ENCODE measurements around the gene RAET1E.
"Not testable (repeated sequence)": the region's sequence is repeated elsewhere in the genome, so short reads cannot be mapped to it uniquely, and the experiment has no call there.

RAET1E gene

GRCh38 chr6:149891864-149892263, 6.0 kb downstream of the RAET1E start:
- H3K18ac ChIP-seq (ENCODE audit: low read length); H4K91ac ChIP-seq (ENCODE audit: low read depth, low read length, poor library complexity); H4K8ac ChIP-seq (ENCODE audit: low read depth, low read length); H3K4me3 ChIP-seq (ENCODE audit: low read length in 2 of 2); H3K9me3 ChIP-seq (replicated peaks in 1 of 2; ENCODE audit: control insufficient read depth in 2 of 2, insufficient read depth in 1 of 2, low read depth in 1 of 2, low read length in 2 of 2); H2AFZ ChIP-seq (ENCODE audit: low read length); H3K23ac ChIP-seq (ENCODE audit: low read depth, low read length, poor library complexity); H2BK15ac ChIP-seq (ENCODE audit: low read length); H3K27ac ChIP-seq (replicated peaks; ENCODE audit: low read length); H3K4ac ChIP-seq (ENCODE audit: low read length); H2BK12ac ChIP-seq (ENCODE audit: low read length); H2AK5ac ChIP-seq (ENCODE audit: low read depth, low read length); H2BK5ac ChIP-seq (ENCODE audit: low read length); H3K79me1 ChIP-seq (ENCODE audit: low read depth, low read length); H2BK120ac ChIP-seq (ENCODE audit: low read depth, low read length); DNase-seq (ENCODE audit: low spot score); H3K4me2 ChIP-seq (ENCODE audit: insufficient read depth, low read length, poor library complexity, severe bottlenecking); H3K4me1 ChIP-seq (ENCODE audit: control insufficient read depth in 2 of 2, insufficient read depth in 1 of 2, low read depth in 1 of 2, low read length in 2 of 2); H3K14ac ChIP-seq (ENCODE audit: low read length); H3K9ac ChIP-seq (ENCODE audit: low read depth, low read length, poor library complexity); H3K27me3 ChIP-seq (ENCODE audit: control insufficient read depth in 3 of 3, insufficient read depth in 3 of 3, low read depth in 1 of 3, low read length in 3 of 3); H3K36me3 ChIP-seq (replicated peaks in 1 of 2; ENCODE audit: control insufficient read depth in 2 of 2, insufficient read depth in 2 of 2, low read length in 2 of 2): not testable (repeated sequence)
- no CpG with 5 or more reads among the region's 6 CpGs for WGBS, 2 donors (ENCODE audit: extremely low coverage in 2 of 2, insufficient read length in 2 of 2, insufficient replicate concordance in 1 of 2)

- no peaks in the 10 kb centered on the region for H3K9me3 ChIP-seq (replicated peaks in 1 of 2; ENCODE audit: control insufficient read depth in 2 of 2, insufficient read depth in 1 of 2, low read depth in 1 of 2, low read length in 2 of 2)
Measured at GRCh38 chr6:149891259-149891658, 6.7 kb downstream of the RAET1E start.

DNA sequence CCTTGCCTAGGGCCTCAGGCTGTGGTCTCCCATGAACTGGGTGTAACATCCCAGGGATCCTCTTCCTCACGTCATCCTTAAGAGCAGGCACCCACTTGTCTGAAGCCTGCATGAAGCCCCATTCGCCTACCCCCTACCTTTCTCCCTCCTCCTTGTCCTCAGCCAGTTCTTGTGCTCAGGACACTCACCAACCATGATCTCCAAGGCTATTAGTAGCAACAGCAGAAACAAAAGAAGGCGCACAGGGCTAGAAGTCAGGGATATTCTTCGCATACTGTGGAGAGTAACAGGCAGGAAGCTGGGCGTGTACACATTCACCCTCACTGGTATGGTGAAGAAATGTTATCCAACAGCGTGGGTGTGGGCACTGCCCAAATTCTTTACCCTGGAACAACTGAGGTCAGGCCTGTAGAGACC, 7.3 kb downstream of the RAET1E start:
- H2BK120ac ChIP-seq (ENCODE audit: low read depth, low read length) = no peak overlapping the region
- H4K91ac ChIP-seq (ENCODE audit: low read depth, low read length, poor library complexity) = no peak overlapping the region
- no peak overlapping the region for H3K23ac ChIP-seq (ENCODE audit: low read depth, low read length, poor library complexity)
- H3K4me2 ChIP-seq (ENCODE audit: insufficient read depth, low read length, poor library complexity, severe bottlenecking) = no peak overlapping the region
- H2BK15ac ChIP-seq (ENCODE audit: low read length) = no peak overlapping the region
- no peak overlapping the region for H2AFZ ChIP-seq (ENCODE audit: low read length)
- H3K9me3 ChIP-seq (replicated peaks in 1 of 2; ENCODE audit: control insufficient read depth in 2 of 2, insufficient read depth in 1 of 2, low read depth in 1 of 2, low read length in 2 of 2) = no peaks in the 10 kb centered on the region
- no peak for DNase-seq (ENCODE audit: low spot score)
- no peaks in the 10 kb centered on the region for H3K79me1 ChIP-seq (ENCODE audit: low read depth, low read length)
- H3K36me3 ChIP-seq (replicated peaks in 1 of 2; ENCODE audit: control insufficient read depth in 2 of 2, insufficient read depth in 2 of 2, low read length in 2 of 2) = no peaks in the 10 kb centered on the region
- H3K27ac ChIP-seq (replicated peaks; ENCODE audit: low read length) = no peak overlapping the region
- H3K18ac ChIP-seq (ENCODE audit: low read length) = no peak overlapping the region
- H3K27me3 ChIP-seq (ENCODE audit: control insufficient read depth in 3 of 3, insufficient read depth in 3 of 3, low read depth in 1 of 3, low read length in 3 of 3) = peaks cover 0 to 6% (median 0%) of the 10 kb centered on the region in 3 experiments
- no peak overlapping the region for H2BK12ac ChIP-seq (ENCODE audit: low read length)
- no CpG with 5 or more reads among the region's 6 CpGs for WGBS, 2 donors (ENCODE audit: extremely low coverage in 2 of 2, insufficient read length in 2 of 2, insufficient replicate concordance in 1 of 2)
- H4K8ac ChIP-seq (ENCODE audit: low read depth, low read length) = no peak overlapping the region
- H3K4me3 ChIP-seq (ENCODE audit: low read length in 2 of 2) = no peak overlapping the region
- H2AK5ac ChIP-seq (ENCODE audit: low read depth, low read length) = no peak overlapping the region
- no peak overlapping the region for H3K14ac ChIP-seq (ENCODE audit: low read length)
- H3K4ac ChIP-seq (ENCODE audit: low read length) = no peak overlapping the region
- no peaks in the 10 kb centered on the region for H3K4me1 ChIP-seq (ENCODE audit: control insufficient read depth in 2 of 2, insufficient read depth in 1 of 2, low read depth in 1 of 2, low read length in 2 of 2)
- H3K9ac ChIP-seq (ENCODE audit: low read depth, low read length, poor library complexity) = no peak overlapping the region
- no peak overlapping the region for H2BK5ac ChIP-seq (ENCODE audit: low read length)

More at GRCh38 chr6:149891259-149891658, 6.7 kb downstream of the RAET1E start:
- Histone ChIP-seq H2AK5ac (ENCODE audit: low read depth, low read length) (no peak overlapping the region), H2BK5ac (ENCODE audit: low read length) (no peak overlapping the region), H3K18ac (ENCODE audit: low read length) (no peak overlapping the region), H3K4me3 (ENCODE audit: low read length in 2 of 2) (no peak overlapping the region), H3K23ac (ENCODE audit: low read depth, low read length, poor library complexity) (no peak overlapping the region), H3K79me1 (ENCODE audit: low read depth, low read length) (no peaks in the 10 kb centered on the region), H3K27ac (replicated peaks; ENCODE audit: low read length) (no peak overlapping the region), H3K9ac (ENCODE audit: low read depth, low read length, poor library complexity) (no peak overlapping the region), H3K14ac (ENCODE audit: low read length) (no peak overlapping the region), H2BK12ac (ENCODE audit: low read length) (no peak overlapping the region), H3K4me2 (ENCODE audit: insufficient read depth, low read length, poor library complexity, severe bottlenecking) (no peak overlapping the region), H2BK120ac (ENCODE audit: low read depth, low read length) (no peak overlapping the region), H3K36me3 (replicated peaks in 1 of 2; ENCODE audit: control insufficient read depth in 2 of 2, insufficient read depth in 2 of 2, low read length in 2 of 2) (no peaks in the 10 kb centered on the region), H4K91ac (ENCODE audit: low read depth, low read length, poor library complexity) (no peak overlapping the region), H4K8ac (ENCODE audit: low read depth, low read length) (no peak overlapping the region), H3K27me3 (ENCODE audit: control insufficient read depth in 3 of 3, insufficient read depth in 3 of 3, low read depth in 1 of 3, low read length in 3 of 3) (peaks cover 0 to 6% (median 0%) of the 10 kb centered on the region in 3 experiments), H3K4me1 (ENCODE audit: control insufficient read depth in 2 of 2, insufficient read depth in 1 of 2, low read depth in 1 of 2, low read length in 2 of 2) (no peaks in the 10 kb centered on the region), H2AFZ (ENCODE audit: low read length) (no peak overlapping the region), H2BK15ac (ENCODE audit: low read length) (no peak overlapping the region), H3K4ac (ENCODE audit: low read length) (no peak overlapping the region)
- WGBS, 2 donors (ENCODE audit: extremely low coverage in 2 of 2, insufficient read length in 2 of 2, insufficient replicate concordance in 1 of 2) = 100% methylated on average over 2 of the region's 3 CpGs; no CpG with 5 or more reads in 1 of the 2 donors
- no peak for DNase-seq (ENCODE audit: low spot score)

GRCh38 chr6:149889326-149889725, 8.6 kb downstream of the RAET1E start:
- no peak overlapping the region for H3K4ac ChIP-seq (ENCODE audit: low read length)
- H3K18ac ChIP-seq (ENCODE audit: low read length) = no peak overlapping the region
- H3K23ac ChIP-seq (ENCODE audit: low read depth, low read length, poor library complexity) = no peak overlapping the region
- no peak overlapping the region for H4K8ac ChIP-seq (ENCODE audit: low read depth, low read length)
- H4K91ac ChIP-seq (ENCODE audit: low read depth, low read length, poor library complexity) = no peak overlapping the region
- no peak overlapping the region for H3K27ac ChIP-seq (replicated peaks; ENCODE audit: low read length)
- no peaks in the 10 kb centered on the region for H3K9me3 ChIP-seq (replicated peaks in 1 of 2; ENCODE audit: control insufficient read depth in 2 of 2, insufficient read depth in 1 of 2, low read depth in 1 of 2, low read length in 2 of 2)
- H3K4me2 ChIP-seq (ENCODE audit: insufficient read depth, low read length, poor library complexity, severe bottlenecking) = no peak overlapping the region
- WGBS, 2 donors (ENCODE audit: extremely low coverage in 2 of 2, insufficient read length in 2 of 2, insufficient replicate concordance in 1 of 2) = no CpG with 5 or more reads among the region's 7 CpGs
- no peaks in the 10 kb centered on the region for H3K79me1 ChIP-seq (ENCODE audit: low read depth, low read length)
- H2BK120ac ChIP-seq (ENCODE audit: low read depth, low read length) = no peak overlapping the region
- no peak overlapping the region for H2AFZ ChIP-seq (ENCODE audit: low read length)
- H3K36me3 ChIP-seq (replicated peaks in 1 of 2; ENCODE audit: control insufficient read depth in 2 of 2, insufficient read depth in 2 of 2, low read length in 2 of 2) = no peaks in the 10 kb centered on the region
- no peaks in the 10 kb centered on the region for H3K4me1 ChIP-seq (ENCODE audit: control insufficient read depth in 2 of 2, insufficient read depth in 1 of 2, low read depth in 1 of 2, low read length in 2 of 2)
- H3K27me3 ChIP-seq (ENCODE audit: control insufficient read depth in 3 of 3, insufficient read depth in 3 of 3, low read depth in 1 of 3, low read length in 3 of 3) = peaks cover 0 to 9% (median 0%) of the 10 kb centered on the region in 3 experiments
- no peak overlapping the region for H3K4me3 ChIP-seq (ENCODE audit: low read length in 2 of 2)
- DNase-seq (ENCODE audit: low spot score) = no peak
- no peak overlapping the region for H3K9ac ChIP-seq (ENCODE audit: low read depth, low read length, poor library complexity)
- H3K14ac ChIP-seq (ENCODE audit: low read length) = no peak overlapping the region
- no peak overlapping the region for H2BK15ac ChIP-seq (ENCODE audit: low read length)
- H2BK5ac ChIP-seq (ENCODE audit: low read length) = no peak overlapping the region
- H2AK5ac ChIP-seq (ENCODE audit: low read depth, low read length) = no peak overlapping the region
- H2BK12ac ChIP-seq (ENCODE audit: low read length) = no peak overlapping the region
